SKM-1 (cell line): ENCODE data around the gene SAA4.
A peak's percentile ranks its signal among the peaks of the same experiment; 100 is the strongest.
"Not testable (repeated sequence)": the region's sequence is repeated elsewhere in the genome, so short reads cannot be mapped to it uniquely, and the experiment has no call there.

Experiments
- DNase-seq: peaks from one replicate; lab custom pipeline; 2025; ENCODE audit not compliant: unreplicated experiment; lab: John Stamatoyannopoulos, UW

SAA4 gene, protein sequence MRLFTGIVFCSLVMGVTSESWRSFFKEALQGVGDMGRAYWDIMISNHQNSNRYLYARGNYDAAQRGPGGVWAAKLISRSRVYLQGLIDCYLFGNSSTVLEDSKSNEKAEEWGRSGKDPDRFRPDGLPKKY

GRCh38 chr11:18236664-18237356 is at the start of gene SAA4:
Gene SAA4, minus strand, starts transcription at chr11:18236802. Its CDS starts 876 bp downstream, at chr11:18235926.
- DNase-seq = no peak

DNA sequence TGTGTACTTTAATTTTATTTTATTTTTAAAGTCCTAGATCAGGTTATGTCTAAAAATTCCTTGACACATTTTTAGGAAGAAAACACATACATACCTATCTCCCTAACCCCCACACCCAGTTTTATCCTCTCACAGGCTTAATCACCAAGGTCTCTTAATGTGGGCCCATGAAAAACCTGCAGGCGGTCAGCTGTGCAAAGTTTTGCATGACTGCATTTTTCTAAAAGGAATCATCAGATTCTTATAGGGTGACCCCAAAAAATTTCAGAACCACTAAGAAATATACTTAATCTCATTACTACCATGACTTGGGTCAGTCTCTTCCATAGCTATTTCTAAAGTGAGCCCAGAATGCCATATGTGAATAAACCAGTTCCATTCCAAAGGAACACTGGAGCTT is 49.2 kb upstream of the SAA4 start:
- no peak for DNase-seq

DNA sequence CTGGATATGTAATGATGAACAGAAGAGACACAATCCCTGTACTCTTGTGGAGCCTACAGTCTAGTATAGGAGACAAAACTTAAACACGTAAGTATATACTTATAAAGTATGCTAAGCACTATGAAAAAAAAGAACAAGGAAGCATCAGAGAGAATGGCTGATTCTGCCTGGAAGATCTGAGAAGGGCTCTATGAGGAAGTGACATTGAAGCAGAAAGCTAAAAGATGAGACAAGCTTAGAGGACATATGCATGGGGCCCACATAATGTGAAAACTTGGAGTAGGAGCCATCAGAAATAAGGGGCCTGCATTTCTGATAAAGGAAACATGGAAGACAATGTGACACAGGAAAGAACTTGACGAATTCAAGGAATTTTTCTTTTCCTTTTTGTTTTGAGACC is 46.0 kb upstream of the SAA4 start:
- no peak for DNase-seq

DNA sequence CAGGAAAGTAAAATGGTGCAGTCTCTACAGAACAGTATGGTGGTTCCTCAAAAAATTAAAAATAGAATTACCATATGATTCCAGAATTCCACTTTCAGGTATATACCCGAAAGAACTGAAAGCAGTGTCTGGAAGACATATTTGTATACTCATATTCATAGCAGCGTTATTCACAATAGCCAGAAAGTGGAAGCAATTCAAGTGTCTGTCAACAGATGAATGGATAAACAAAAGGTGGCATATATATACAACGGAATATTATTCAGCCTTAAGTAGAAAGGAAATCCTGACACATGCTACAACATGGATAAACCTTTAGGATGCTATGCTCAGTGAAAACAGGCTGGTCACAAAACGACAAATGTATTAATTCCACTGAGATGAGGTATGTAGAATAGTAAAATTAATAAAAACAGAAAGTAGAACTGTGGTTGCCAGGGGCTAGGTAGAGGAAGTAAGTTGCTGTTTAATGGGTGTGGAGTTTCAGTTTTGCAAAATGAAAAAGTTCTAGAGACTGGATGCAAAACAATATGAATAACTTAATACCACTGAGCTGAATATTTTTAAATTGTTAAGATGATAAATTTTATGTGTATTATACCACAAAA is 43.9 kb upstream of the SAA4 start:
- DNase-seq = no peak

GRCh38 chr11:18277565-18278271 is 41.1 kb upstream of the SAA4 start:
- peak; percentile 29 for DNase-seq

DNA sequence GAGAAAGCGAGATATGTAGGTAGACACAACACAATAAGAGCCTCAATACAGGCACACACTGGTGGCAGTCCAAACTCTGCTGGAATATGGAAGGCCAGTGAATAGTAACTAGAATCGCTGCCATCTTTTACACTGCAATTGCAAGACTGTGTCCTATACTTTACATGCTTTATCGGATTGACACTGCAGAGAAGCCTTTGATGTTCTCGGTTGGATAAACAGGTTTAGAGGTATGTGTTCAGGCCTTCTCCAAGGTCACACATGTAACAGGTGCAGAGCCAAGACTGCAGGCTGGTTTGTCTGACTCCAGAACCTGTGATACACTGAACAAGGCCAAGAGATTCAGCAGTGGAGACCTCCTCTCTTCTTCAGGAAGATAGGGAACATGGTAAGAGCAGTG is 34.6 kb upstream of the SAA4 start:
- DNase-seq = no peak

GRCh38 chr11:18270102-18270501 is 33.5 kb upstream of the SAA4 start:
- no peak for DNase-seq

DNA sequence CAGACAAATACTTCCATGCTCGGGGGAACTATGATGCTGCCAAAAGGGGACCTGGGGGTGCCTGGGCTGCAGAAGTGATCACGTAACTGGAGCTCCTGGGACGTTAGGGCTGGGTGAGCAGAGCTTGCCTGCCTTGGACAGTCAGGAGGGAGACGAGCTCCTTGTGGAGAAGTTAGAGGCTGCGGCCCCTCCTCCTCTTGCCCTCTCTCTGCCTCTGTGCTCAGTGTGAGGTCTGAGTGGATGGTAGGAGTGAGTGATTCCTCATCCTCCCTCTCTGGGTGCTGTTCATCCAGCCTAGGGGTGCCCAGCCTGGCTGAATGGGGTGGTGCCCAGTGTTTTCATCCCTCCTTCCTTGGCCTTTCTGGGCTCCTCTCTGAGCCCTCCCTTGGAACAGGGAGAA is 32.6 kb upstream of the SAA4 start:
- DNase-seq = not testable (repeated sequence)

- DNase-seq = not testable (repeated sequence)
These were observed 30.9 kb upstream of the SAA4 start for GRCh38 chr11:18267335-18268133.

DNA sequence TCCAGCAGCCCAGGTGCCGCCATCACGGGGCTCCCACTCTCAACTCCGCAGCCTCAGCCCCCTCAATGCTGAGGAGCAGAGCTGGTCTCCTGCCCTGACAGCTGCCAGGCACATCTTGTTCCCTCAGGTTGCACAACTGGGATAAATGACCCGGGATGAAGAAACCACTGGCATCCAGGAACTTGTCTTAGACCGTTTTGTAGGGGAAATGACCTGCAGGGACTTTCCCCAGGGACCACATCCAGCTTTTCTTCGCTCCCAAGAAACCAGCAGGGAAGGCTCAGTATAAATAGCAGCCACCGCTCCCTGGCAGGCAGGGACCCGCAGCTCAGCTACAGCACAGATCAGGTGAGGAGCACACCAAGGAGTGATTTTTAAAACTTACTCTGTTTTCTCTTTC is 29.3 kb upstream of the SAA4 start, which contains the start of gene SAA1:
SAA1 (plus strand) TSS at position 316 of the 400 bp plus-strand sequence. CDS start 624 bp downstream, outside the sequence.
- no peak for DNase-seq

- peak; percentile 9 for DNase-seq
These were observed 28.3 kb upstream of the SAA4 start for GRCh38 chr11:18264677-18265555.

DNA sequence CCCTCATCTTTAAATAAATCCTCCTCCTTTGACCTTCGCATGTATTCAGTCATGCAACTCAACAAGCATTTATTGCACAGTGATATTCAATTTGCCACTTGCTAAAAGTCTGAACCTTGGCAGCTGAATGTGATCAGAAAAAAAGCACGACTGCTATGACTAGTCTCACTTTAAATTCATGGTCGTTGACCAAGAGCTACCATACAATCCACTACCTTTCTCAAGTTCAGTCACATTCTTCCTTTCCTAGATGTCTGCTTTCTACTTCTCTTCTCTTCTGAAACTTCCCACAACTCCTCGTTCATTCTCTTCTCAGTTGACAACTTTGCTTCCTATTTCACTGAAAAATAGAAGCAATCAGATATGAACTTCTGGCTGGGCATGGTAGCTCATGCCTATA is 27.4 kb upstream of the SAA4 start:
- no peak for DNase-seq

- DNase-seq = not testable (repeated sequence)
These were observed 26.2 kb upstream of the SAA4 start for GRCh38 chr11:18262681-18263350.

GRCh38 chr11:18261721-18262120 is 25.1 kb upstream of the SAA4 start:
- no peak for DNase-seq

- DNase-seq = no peak
These were observed 22.7 kb upstream of the SAA4 start for GRCh38 chr11:18259259-18259658.

- DNase-seq = no peak
These were observed 18.3 kb upstream of the SAA4 start for GRCh38 chr11:18254781-18255361.

GRCh38 chr11:18253778-18254338 is 17.3 kb upstream of the SAA4 start:
- no peak for DNase-seq

DNA sequence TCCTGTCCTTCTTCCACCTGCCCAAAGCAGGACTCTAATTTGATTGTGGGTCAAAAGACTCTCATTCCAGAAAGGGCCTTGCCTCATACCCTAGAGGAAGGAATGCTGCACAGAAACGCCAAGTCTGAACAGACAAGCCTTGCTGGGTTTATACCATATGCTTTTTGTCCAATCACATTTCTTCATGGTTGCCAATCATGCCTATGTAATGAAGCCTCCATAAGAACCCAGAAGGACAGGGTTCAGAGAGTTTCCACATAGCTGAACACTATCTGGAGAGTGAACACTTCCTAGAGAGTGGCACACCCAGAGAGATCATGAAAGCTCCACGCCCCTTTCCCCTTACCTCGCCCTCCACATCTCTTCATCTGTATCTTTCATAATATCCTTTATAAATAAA is 16.6 kb upstream of the SAA4 start:
- DNase-seq = no peak

GRCh38 chr11:18248561-18248960 is 12.0 kb upstream of the SAA4 start, which contains the start of gene SAA2:
Gene SAA2, minus strand, starts transcription at chr11:18248668. Its CDS starts 657 bp downstream, at chr11:18248011.
- no peak for DNase-seq
